PC-3 (cell line): ENCODE results near the gene TUSC2. TPM values are rescaled to one million over a fixed set of nuclear protein-coding genes. Genes with fewer than 3 reads are reported as not detected.
A peak's percentile ranks its signal among the peaks of the same experiment; 100 is the strongest.

ENCODE experiments used
- ATAC-seq: fragments of 200-7000 bp; cut with Tn5 transposase; 2 replicates; pipeline ENCODE4 v1.9.1; 2020; ENCODE audit warnings: mild to moderate bottlenecking, moderate library complexity
- BruUV-seq: library from RNA; stranded (reverse); fragments of 400-500 nt; replicated peaks from 2 replicates; lab custom pipeline; 2021; lab: Mats Ljungman, UMichigan
- CTCF ChIA-PET: fragments of 300-600 bp; sonication (Branson Sonifier 250); formaldehyde crosslinking; loops from one replicate; lab custom pipeline; 2022; ENCODE audit warnings: antibody characterized with exemption; lab: Charles Lee
- POLR2A ChIA-PET: fragments of 300-600 bp; sonication (Branson Sonifier 250); formaldehyde crosslinking; loops from one replicate; lab custom pipeline; 2022; ENCODE audit warnings: antibody characterized with exemption; ENCODE audit not compliant: unreplicated experiment; lab: Charles Lee
- DNase-seq: peaks from one replicate; pipeline ENCODE4 v3.0.0-alpha.2; 2015
- H2AFZ ChIP-seq: fragments of 300-600 bp; sonication (generic); 2 replicates; pipeline ENCODE4 v1.6.0; 2016; ENCODE audit warnings: antibody characterized with exemption, low read length
- H3F3A ChIP-seq: fragments of 300-600 bp; sonication (generic); one replicate; pipeline ENCODE4 v1.6.0; 2017; ENCODE audit warnings: antibody characterized with exemption, low read length, control low read depth, mild to moderate bottlenecking; ENCODE audit not compliant: unreplicated experiment
- H3K27ac ChIP-seq: fragments of 300-600 bp; sonication (generic); 2 replicates; pipeline ENCODE4 v1.5.1; 2016; ENCODE audit warnings: mild to moderate bottlenecking, low read length
- H3K27me3 ChIP-seq: fragments of 300-600 bp; sonication (generic); 2 replicates; pipeline ENCODE4 v1.6.1; 2016; ENCODE audit warnings: low read length, mixed read lengths
- H3K36me3 ChIP-seq: fragments of 300-600 bp; sonication (generic); 2 replicates; pipeline ENCODE4 v1.6.1; 2016; ENCODE audit warnings: low read depth, mixed run types, low read length, mixed read lengths
- H3K4me1 ChIP-seq: fragments of 300-600 bp; sonication (generic); 2 replicates; pipeline ENCODE4 v1.5.1; 2016; ENCODE audit warnings: low read length; ENCODE audit not compliant: insufficient read depth
- H3K4me2 ChIP-seq: fragments of 300-600 bp; sonication (generic); 2 replicates; pipeline ENCODE4 v1.6.0; 2016; ENCODE audit warnings: low read length
- H3K4me3 ChIP-seq: fragments of 300-600 bp; sonication (generic); 2 replicates; pipeline ENCODE4 v1.5.1; 2016; ENCODE audit warnings: mild to moderate bottlenecking, low read length, mixed read lengths
- H3K79me2 ChIP-seq: fragments of 300-600 bp; sonication (generic); 2 replicates; pipeline ENCODE4 v1.6.1; 2017; ENCODE audit warnings: low read length, mixed read lengths
- H3K9ac ChIP-seq: fragments of 300-600 bp; sonication (generic); 2 replicates; pipeline ENCODE4 v1.6.0; 2016; ENCODE audit warnings: mild to moderate bottlenecking, low read length
- H3K9me2 ChIP-seq: fragments of 300-600 bp; sonication (generic); replicated peaks from 2 replicates; pipeline ENCODE4 v1.6.1; 2016; ENCODE audit warnings: mixed run types, low read length, mixed read lengths
- H3K9me3 ChIP-seq: fragments of 300-600 bp; sonication (generic); 2 replicates; pipeline ENCODE4 v1.6.1; 2016; ENCODE audit warnings: low read length, mixed read lengths
- H4K20me1 ChIP-seq: fragments of 300-600 bp; sonication (generic); 2 replicates; pipeline ENCODE4 v1.6.1; 2016; ENCODE audit warnings: low read length, mixed read lengths
- CTCF ChIP-seq: fragments of 300-600 bp; sonication (generic); conservative IDR thresholded peaks from 2 replicates; pipeline ENCODE4 v1.5.1; 2017; ENCODE audit warnings: antibody characterized with exemption, low read depth, mild to moderate bottlenecking, low read length
- EZH2 ChIP-seq: fragments of 300-600 bp; sonication (generic); IDR thresholded peaks from one replicate; pipeline ENCODE4 v1.6.1; 2017; ENCODE audit warnings: antibody characterized with exemption, mild to moderate bottlenecking, low read length; ENCODE audit not compliant: unreplicated experiment
- EZH2phosphoT487 ChIP-seq: fragments of 300-600 bp; sonication (generic); IDR thresholded peaks from 2 replicates; pipeline ENCODE4 v1.6.1; 2018; ENCODE audit warnings: mild to moderate bottlenecking, antibody characterized with exemption, low read length, borderline replicate concordance
- intact Hi-C: fragments of 100-400 bp; cut with micrococcal nuclease; formaldehyde crosslinking; loops from 2 replicates; pipeline ENCODE4 v1.9.0; 2023
- total RNA-seq: library from RNA; depleted of rRNA; stranded (reverse); fragments of >200 nt; gene quantifications from 2 replicates; pipeline ENCODE4 v1.2.3, GENCODE V29; 2014

The TUSC2 gene
- total RNA-seq, 1 experiment from 2014 or later = 143 TPM

- Histone ChIP-seq H3K79me2 (peaks cover 53% of the 10 kb centered on the region), H3K4me3 (peak overlapping the region; percentile 84), H3K4me2 (peak overlapping the region; percentile 95), H3K4me1 (peaks cover 41% of the 10 kb centered on the region), H4K20me1 (0 out of 2 replicates have a peak, but pooled peaks cover under 1% of the 10 kb centered on the region), H3K36me3 (peaks cover 22% of the 10 kb centered on the region; the same call in 1 of the 2 replicates), H3K9ac (peak overlapping the region; percentile 77), H3K9me2 (no peaks in the 10 kb centered on the region), H3K27me3 (no peaks in the 10 kb centered on the region), H2AFZ (peak overlapping the region; percentile 90), H3K9me3 (no peaks in the 10 kb centered on the region), H3F3A (peaks cover 4% of the 10 kb centered on the region), H3K27ac (peak overlapping the region; percentile 70)
- ATAC-seq = no peak
- intact Hi-C loops = loop anchor here (5.0 kb wide), 2 partner anchors 262 to 1037 kb away; partner anchors contain the start of genes CISH and MANF
- no peak for TF ChIP-seq EZH2
- TF ChIP-seq CTCF = no peak
- no peak for TF ChIP-seq EZH2phosphoT487
- CTCF ChIA-PET = interaction anchor here (0.5 to 0.6 kb wide), 2 partner anchors 11 to 13 kb away, joined by 4 to 5 read pairs; no protein-coding TSS in a partner anchor
- POLR2A ChIA-PET = interaction anchor here (0.6 to 1.2 kb wide), 3 partner anchors 13 to 1150 kb away, joined by 3 to 5 read pairs (median 4); partner anchors contain the start of gene DCAF1
- no peak for DNase-seq
- TSS peak; percentile 53 for BruUV-seq
Observed at GRCh38 chr3:50350213-50350526, 22.1 kb upstream of the TUSC2 start.

GRCh38 chr3:50347187-50347813, 19.3 kb upstream of the TUSC2 start:
- Histone ChIP-seq H3K9me2 (no peaks in the 10 kb centered on the region), H2AFZ (no peak overlapping the region), H3K4me1 (peaks cover 32% of the 10 kb centered on the region), H3K9ac (no peak overlapping the region), H3K36me3 (no peaks in the 10 kb centered on the region; the same call in 1 of the 2 replicates), H3K4me2 (no peak overlapping the region), H3K9me3 (no peaks in the 10 kb centered on the region), H3F3A (peaks cover 4% of the 10 kb centered on the region), H3K27ac (no peak overlapping the region), H3K27me3 (no peaks in the 10 kb centered on the region), H3K4me3 (no peak overlapping the region), H4K20me1 (no peaks in the 10 kb centered on the region), H3K79me2 (peaks cover 32% of the 10 kb centered on the region)
- no peak for TF ChIP-seq EZH2phosphoT487
- TF ChIP-seq EZH2 = no peak
- peak; percentile 78 for TF ChIP-seq CTCF
- DNase-seq (peak; percentile 89), ATAC-seq (peak; percentile 44)
- intact Hi-C loops = loop anchor here (1.0 kb wide), 1 partner anchor 195 kb away; no protein-coding TSS in a partner anchor
- ChIA-PET POLR2A (interaction anchor here (0.6 kb wide), 2 partner anchors 10 to 292 kb away, joined by 3 to 17 read pairs; no protein-coding TSS in a partner anchor), CTCF (interaction anchor here (0.6 to 1.0 kb wide), 10 partner anchors 10 to 254 kb away, joined by 3 to 22 read pairs (median 9); partner anchors contain the start of gene TUSC2)
- BruUV-seq = no TSS peak
